Measurements from ENCODE around the gene SPC25.

Gene SPC25

GRCh38 chr2:168835969-168836368 is 54.3 kb downstream of the SPC25 start:
- DNase-seq = no peak

- DNase-seq = no peak
Observed at GRCh38 chr2:168831662-168832061, 58.6 kb downstream of the SPC25 start.

- no peak for DNase-seq
Observed at GRCh38 chr2:168830958-168831357, 59.3 kb downstream of the SPC25 start.

- DNase-seq = no peak
Observed at GRCh38 chr2:168825126-168825525, 65.1 kb downstream of the SPC25 start.

GRCh38 chr2:168821992-168822391 is 68.2 kb downstream of the SPC25 start:
- no peak for DNase-seq

- DNase-seq = no peak
Observed at GRCh38 chr2:168821577-168821976, 68.7 kb downstream of the SPC25 start.

All from cerebellar nuclear complex (tissue), 1 donor.